Vagina (tissue), 2 donors: ENCODE results near the gene KCNK16. TPM values are rescaled to one million over a fixed set of nuclear protein-coding genes. Genes with fewer than 3 reads are reported as not detected.

Experiments
- DNase-seq, 2 donors: peaks; one replicate each; pipeline ENCODE4 v3.0.0-alpha.2; 2017; ENCODE audit errors: extremely low spot score in 2 of 2
- H3K27ac ChIP-seq: fragments of 200-600 bp; sonication (generic); one replicate; pipeline ENCODE4 v1.5.1; 2019
- H3K27me3 ChIP-seq: fragments of 200-600 bp; sonication (generic); one replicate; pipeline ENCODE4 v1.5.1; 2019
- H3K36me3 ChIP-seq, 2 donors: fragments of 200-600 bp; sonication (generic); one replicate each; pipeline ENCODE4 v1.5.1; 2017 to 2019
- H3K4me1 ChIP-seq: fragments of 200-600 bp; sonication (generic); one replicate; pipeline ENCODE4 v1.5.1; 2019
- H3K4me3 ChIP-seq, 2 donors: fragments of 200-600 bp; sonication (generic); 1 replicate in 1 of 2; 2 replicates in 1 of 2; pipeline ENCODE4 v1.5.1; 2016 to 2019
- H3K9me3 ChIP-seq: fragments of 200-600 bp; sonication (generic); one replicate; pipeline ENCODE4 v1.5.1; 2019
- POLR2A ChIP-seq, 2 donors: fragments of 450-650 bp; IDR thresholded peaks; one replicate each; pipeline ENCODE4 v1.6.1; 2017; ENCODE audit warnings: antibody characterized with exemption in 2 of 2, mild to moderate bottlenecking in 2 of 2, moderate library complexity in 2 of 2
- POLR2AphosphoS5 ChIP-seq, 2 donors: sonication (generic); formaldehyde crosslinking; IDR thresholded peaks; one replicate each; pipeline ENCODE4 v1.9.0; 2017; ENCODE audit warnings: antibody characterized with exemption in 2 of 2, mild to moderate bottlenecking in 2 of 2, low read depth in 1 of 2; ENCODE audit not compliant: insufficient read depth in 1 of 2
- intact Hi-C: fragments of 100-400 bp; cut with DNase I; formaldehyde crosslinking; loops from one replicate; pipeline ENCODE4 v1.15.1; 2023
- total RNA-seq: library from RNA; depleted of rRNA; stranded (reverse); fragments of >200 nt; gene quantifications from one replicate; pipeline ENCODE4 v1.2.3, GENCODE V29; 2016
- TF ChIP-seq, protein P1 (sequence below), 3 experiments: fragments of 450-650 bp in 2 of 3; fragments of 200-600 bp in 1 of 3; sonication (generic) in 1 of 3; IDR thresholded peaks; one replicate each; pipeline ENCODE4 v1.5.1; 2017 to 2019; ENCODE audit warnings: antibody characterized with exemption in 3 of 3, mild to moderate bottlenecking in 2 of 3, moderate library complexity in 2 of 3

The KCNK16 gene
- total RNA-seq, 1 donor from 2014 or later: not detected

DNA sequence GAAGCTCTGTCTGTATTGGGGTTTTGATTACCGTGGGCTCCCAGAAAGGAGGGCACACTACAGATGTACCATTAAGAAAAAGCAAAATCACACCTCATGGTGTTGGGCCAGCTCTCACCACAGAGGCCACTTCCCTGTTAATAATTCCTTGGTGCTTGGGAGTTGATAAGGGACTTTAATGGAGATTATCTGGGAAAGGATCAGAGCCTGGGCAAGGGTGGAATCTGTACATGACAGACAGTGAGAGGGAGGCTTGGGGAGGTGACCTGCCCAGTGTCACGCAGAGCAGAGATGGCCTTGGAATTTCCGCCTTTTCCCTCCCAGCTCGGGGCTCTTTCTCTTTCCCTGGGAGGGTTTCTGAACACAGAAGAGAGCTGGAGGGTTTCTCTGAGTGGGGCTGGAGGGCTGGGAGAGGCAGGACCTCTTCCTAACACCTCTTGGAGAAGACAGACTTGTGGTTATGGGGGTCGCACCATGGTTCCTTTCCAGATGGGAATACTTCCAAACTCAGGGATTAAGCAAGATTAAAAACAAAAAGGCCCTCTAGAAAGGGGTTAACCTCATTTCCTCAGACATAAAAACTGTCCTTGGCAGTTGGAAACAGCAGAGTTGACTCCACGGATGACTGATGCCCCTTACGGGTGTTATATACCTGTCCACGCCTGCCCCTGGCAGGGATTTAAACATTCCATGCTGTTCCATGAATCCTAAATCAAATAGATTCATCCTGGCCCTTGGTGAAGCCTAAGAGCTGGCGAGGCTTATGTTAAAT lies 16.8 kb upstream of the KCNK16 start:
- Histone ChIP-seq H3K36me3 (no peaks in the 10 kb centered on the region), H3K9me3 (no peaks in the 10 kb centered on the region), H3K4me3 (no peak overlapping the region), H3K4me1 (no peaks in the 10 kb centered on the region), H3K27ac (no peak overlapping the region), H3K27me3 (no peaks in the 10 kb centered on the region)
- TF ChIP-seq, protein P1, sequence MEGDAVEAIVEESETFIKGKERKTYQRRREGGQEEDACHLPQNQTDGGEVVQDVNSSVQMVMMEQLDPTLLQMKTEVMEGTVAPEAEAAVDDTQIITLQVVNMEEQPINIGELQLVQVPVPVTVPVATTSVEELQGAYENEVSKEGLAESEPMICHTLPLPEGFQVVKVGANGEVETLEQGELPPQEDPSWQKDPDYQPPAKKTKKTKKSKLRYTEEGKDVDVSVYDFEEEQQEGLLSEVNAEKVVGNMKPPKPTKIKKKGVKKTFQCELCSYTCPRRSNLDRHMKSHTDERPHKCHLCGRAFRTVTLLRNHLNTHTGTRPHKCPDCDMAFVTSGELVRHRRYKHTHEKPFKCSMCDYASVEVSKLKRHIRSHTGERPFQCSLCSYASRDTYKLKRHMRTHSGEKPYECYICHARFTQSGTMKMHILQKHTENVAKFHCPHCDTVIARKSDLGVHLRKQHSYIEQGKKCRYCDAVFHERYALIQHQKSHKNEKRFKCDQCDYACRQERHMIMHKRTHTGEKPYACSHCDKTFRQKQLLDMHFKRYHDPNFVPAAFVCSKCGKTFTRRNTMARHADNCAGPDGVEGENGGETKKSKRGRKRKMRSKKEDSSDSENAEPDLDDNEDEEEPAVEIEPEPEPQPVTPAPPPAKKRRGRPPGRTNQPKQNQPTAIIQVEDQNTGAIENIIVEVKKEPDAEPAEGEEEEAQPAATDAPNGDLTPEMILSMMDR (IDR thresholded peaks at IDR 0.05): no peak
- TF ChIP-seq POLR2AphosphoS5 (IDR thresholded peaks at IDR 0.05; ENCODE audit: insufficient read depth in 1 of 2, low read depth in 1 of 2): no peak
- no peak for TF ChIP-seq POLR2A (IDR thresholded peaks at IDR 0.05)
- no peak for DNase-seq
- intact Hi-C loops: no loop called here

DNA sequence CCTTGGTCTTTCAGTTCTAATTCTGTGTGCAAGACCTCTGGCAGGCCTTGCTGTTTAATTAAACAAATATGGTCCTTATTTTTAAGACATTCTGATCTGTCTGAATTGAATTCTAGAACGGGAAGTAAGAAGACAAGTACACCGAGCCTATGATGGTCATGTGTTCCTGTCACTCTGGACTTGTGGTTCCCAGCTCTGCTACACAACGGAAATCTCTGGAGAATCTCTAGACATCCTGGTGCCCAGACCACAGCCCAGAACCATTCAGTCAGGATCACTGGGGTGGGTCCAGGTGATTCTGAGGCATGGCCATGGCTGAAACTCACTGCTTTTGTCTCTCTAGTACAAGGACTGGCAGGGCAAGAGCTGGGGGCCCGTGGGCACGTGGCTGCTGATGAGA lies 15.9 kb upstream of the KCNK16 start:
- DNase-seq: no peak
- Histone ChIP-seq H3K9me3 (no peaks in the 10 kb centered on the region), H3K4me1 (no peaks in the 10 kb centered on the region), H3K36me3 (no peaks in the 10 kb centered on the region), H3K4me3 (no peak overlapping the region), H3K27ac (no peak overlapping the region), H3K27me3 (no peaks in the 10 kb centered on the region)
- TF ChIP-seq POLR2A (IDR thresholded peaks at IDR 0.05) (no peak), POLR2AphosphoS5 (IDR thresholded peaks at IDR 0.05; ENCODE audit: insufficient read depth in 1 of 2, low read depth in 1 of 2) (no peak)
- TF ChIP-seq, protein P1 (IDR thresholded peaks at IDR 0.05): no peak
- intact Hi-C loops: no loop called here

DNA sequence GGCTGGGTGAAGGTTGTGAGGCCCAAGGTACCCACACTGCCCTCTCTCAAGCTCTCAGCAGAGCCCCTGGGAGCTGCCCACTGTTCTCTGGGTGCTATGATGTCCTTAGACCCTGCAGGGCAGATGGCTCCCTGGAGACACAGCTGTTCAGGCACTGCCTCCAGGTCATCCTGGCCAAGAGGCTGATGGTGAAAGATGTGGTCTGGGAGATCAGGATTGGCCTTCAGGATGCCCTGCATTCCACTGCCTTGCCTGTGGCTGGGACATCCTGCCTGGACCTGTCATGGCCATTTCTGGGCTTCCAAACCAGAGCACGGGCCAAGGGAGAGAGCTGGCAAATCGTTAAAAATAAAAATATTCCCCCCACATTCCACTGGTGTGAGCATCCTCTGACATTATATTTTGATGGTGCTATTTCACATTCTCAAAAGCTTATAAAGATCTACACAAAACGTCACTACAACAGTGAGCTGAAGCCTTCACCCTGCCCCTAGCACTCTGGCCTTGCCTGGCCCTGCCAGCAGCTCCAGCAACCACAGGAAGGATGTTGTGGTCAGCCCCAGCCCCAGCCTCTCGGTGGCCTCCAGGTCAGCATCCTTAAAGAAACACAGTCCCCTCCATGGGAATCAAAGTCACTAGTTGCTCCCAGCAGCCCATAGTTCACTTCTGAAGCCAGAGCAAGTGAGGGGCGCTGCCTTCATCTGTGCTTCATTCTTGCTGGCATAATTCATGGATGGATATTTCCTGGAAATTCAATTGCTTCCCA lies 13.5 kb upstream of the KCNK16 start:
- Histone ChIP-seq H3K27ac (no peak overlapping the region), H3K27me3 (no peaks in the 10 kb centered on the region), H3K36me3 (no peaks in the 10 kb centered on the region), H3K9me3 (no peaks in the 10 kb centered on the region), H3K4me1 (no peaks in the 10 kb centered on the region), H3K4me3 (no peak overlapping the region)
- no peak for DNase-seq
- TF ChIP-seq, protein P1 (IDR thresholded peaks at IDR 0.05): no peak
- TF ChIP-seq POLR2AphosphoS5 (IDR thresholded peaks at IDR 0.05; ENCODE audit: insufficient read depth in 1 of 2, low read depth in 1 of 2) (no peak), POLR2A (IDR thresholded peaks at IDR 0.05) (no peak)
- intact Hi-C loops: no loop called here

DNA sequence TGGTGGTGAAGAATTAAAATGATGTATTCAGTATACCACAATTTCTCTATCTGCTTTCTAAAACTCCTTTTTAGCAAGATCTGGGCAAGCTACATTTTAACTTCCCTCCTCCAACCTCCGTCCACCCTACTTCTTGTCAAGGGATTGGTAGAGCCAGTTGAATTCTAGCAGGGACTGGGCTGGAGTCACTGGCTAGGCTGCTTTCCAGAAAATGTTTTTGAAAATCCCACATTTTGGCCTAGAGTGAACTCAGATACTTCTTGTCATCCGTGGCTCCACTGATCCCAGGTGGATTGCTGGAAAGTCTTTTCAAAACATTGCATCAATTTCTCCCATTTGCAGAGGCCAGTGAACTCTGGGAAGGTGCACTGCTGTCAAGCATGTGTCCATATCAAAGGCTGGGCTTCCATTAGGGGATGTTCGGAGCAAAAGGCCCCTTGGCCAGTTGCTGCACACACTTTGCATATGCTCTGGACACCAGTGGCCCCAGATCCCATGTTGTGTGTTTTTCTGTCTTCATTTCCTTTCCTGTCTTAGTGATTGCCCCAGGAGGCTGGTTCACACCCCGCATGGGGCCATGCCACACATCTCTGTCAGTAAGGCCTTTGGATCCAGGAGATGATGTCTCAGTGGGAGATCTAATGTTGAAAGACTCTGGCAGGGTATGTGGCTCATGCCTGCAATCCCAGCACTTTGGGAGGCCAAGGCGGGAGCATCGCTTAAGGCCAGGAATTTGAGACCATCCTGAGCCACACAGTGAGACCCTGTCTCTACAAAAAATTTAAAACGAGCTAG lies 11.3 kb upstream of the KCNK16 start:
- Histone ChIP-seq H3K27me3 (no peaks in the 10 kb centered on the region), H3K27ac (no peak overlapping the region), H3K4me3 (no peak overlapping the region), H3K36me3 (no peaks in the 10 kb centered on the region), H3K9me3 (no peaks in the 10 kb centered on the region), H3K4me1 (no peaks in the 10 kb centered on the region)
- TF ChIP-seq POLR2A (IDR thresholded peaks at IDR 0.05): no peak
- TF ChIP-seq, protein P1 (IDR thresholded peaks at IDR 0.05): no peak
- no peak for TF ChIP-seq POLR2AphosphoS5 (IDR thresholded peaks at IDR 0.05; ENCODE audit: insufficient read depth in 1 of 2, low read depth in 1 of 2)
- DNase-seq: no peak
- intact Hi-C loops: no loop called here
